ENCODE measurements around the gene PLCD4.

PLCD4 gene

DNA sequence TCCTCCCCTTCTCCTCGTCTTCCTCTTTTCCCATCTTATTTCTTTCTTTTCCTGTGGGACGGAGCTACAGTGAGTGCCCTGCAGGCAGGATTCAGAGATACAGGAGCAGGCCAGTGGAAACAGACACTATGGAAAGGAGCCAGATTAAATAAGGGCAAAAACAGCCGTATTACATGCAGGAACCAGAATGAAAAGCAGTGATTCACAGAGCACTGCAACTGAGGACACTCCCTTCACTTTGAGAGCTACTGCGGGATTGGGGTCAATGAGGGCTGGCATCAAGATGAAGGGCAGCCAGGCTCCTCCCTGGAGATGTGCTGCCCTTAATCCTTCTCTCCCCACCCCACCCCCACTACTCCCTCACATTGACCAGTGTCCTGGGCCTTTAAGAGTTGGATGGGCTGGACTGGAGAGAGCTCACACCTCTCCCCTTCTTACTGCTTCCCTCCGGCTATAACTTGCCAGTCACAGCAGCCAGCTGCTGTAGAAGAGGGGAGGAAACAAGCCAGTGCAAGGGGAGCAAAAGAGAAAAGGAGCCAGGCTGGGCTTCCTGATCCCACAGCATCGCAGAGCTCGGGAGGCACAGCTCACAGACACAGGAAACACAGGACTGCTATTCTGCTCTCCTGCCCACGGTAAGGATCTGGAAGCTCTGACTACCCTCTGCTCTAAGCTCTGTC lies at the start of gene PLCD4:
TSS of gene PLCD4 (plus strand) at position 464 of the 680 bp plus-strand sequence. CDS start 7,841 bp downstream, outside the sequence.
- no peak for DNase-seq
- intact Hi-C loops (cut with DNase I) = no loop called here

GRCh38 chr2:218557941-218558340 lies 49.8 kb upstream of the PLCD4 start:
- DNase-seq = no peak
- intact Hi-C loops (cut with DNase I) = no loop called here

GRCh38 chr2:218558986-218559385 lies 48.7 kb upstream of the PLCD4 start:
- intact Hi-C loops (cut with DNase I) = no loop called here
- no peak for DNase-seq

DNA sequence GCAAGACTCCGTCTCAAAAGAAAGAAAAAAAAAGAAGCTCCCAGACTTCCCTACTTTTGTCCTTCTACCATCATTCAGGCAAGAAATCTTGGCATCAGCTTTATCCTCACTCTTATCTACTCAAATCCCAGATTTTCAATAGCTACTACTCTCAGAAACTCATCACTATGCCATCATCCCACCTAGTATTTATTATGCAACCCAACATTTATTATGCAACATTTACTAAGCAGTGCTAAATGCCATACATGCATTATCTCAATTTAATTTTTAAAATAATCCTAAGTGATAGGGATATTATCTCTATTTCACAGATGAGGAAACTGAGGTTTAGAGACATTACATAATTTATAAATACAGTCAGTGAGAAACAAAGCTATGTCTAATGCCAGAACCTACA lies 43.6 kb upstream of the PLCD4 start:
- no peak for DNase-seq
- intact Hi-C loops (cut with DNase I) = no loop called here

GRCh38 chr2:218566296-218566695 lies 41.4 kb upstream of the PLCD4 start:
- intact Hi-C loops (cut with DNase I) = loop anchor here (2.0 to 5.0 kb wide), 2 partner anchors 159 to 294 kb away; partner anchors contain the start of genes AAMP and PNKD
- DNase-seq = no peak

GRCh38 chr2:218567797-218568189 lies 39.9 kb upstream of the PLCD4 start:
- DNase-seq = no peak

GRCh38 chr2:218568190-218569037 lies 39.3 kb upstream of the PLCD4 start, which contains the start of the genes CNOT9 and USP37:
Gene CNOT9 (plus strand): TSS chr2:218568839. CDS start chr2:218568955, 116 bp downstream.
Gene USP37 (minus strand): TSS chr2:218568351. CDS start chr2:218558653, 9,698 bp downstream.
- DNase-seq = peak; percentile 99 to 100 (median 99)
- intact Hi-C loops (cut with DNase I) = loop anchor here (5.0 kb wide), 1 partner anchor 296 kb away; the partner anchor contains the start of genes AAMP and PNKD

More at GRCh38 chr2:218567797-218568189, 39.9 kb upstream of the PLCD4 start:
- intact Hi-C loops (cut with DNase I) = loop anchor here (2.0 to 5.0 kb wide), 2 partner anchors 161 to 295 kb away; partner anchors contain the start of genes AAMP and PNKD

DNA sequence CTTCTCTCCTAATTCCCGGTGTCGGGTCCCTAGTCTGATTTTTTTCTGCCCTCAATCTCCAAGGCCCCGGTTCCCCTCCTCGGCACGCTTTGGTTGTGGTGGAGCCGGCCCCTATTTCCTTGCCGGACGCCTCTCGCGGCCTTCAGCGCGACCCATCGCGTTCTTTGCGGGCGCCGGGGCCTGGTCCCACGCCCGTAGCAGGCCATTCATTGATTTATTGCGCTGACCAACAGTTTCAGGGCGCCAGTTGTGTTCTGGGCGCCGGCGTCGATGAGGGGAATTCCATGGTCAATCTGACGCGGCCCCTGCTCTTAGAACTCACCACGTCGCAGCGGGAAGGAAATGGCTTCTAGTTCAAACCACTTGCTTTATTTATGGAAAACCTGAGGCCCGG lies 38.7 kb upstream of the PLCD4 start:
- intact Hi-C loops (cut with DNase I) = loop anchor here (5.0 kb wide), 1 partner anchor 297 kb away; the partner anchor contains the start of genes AAMP and PNKD
- peak in 8 of 10 donors; percentile 4 to 88 (median 22) for DNase-seq

DNA sequence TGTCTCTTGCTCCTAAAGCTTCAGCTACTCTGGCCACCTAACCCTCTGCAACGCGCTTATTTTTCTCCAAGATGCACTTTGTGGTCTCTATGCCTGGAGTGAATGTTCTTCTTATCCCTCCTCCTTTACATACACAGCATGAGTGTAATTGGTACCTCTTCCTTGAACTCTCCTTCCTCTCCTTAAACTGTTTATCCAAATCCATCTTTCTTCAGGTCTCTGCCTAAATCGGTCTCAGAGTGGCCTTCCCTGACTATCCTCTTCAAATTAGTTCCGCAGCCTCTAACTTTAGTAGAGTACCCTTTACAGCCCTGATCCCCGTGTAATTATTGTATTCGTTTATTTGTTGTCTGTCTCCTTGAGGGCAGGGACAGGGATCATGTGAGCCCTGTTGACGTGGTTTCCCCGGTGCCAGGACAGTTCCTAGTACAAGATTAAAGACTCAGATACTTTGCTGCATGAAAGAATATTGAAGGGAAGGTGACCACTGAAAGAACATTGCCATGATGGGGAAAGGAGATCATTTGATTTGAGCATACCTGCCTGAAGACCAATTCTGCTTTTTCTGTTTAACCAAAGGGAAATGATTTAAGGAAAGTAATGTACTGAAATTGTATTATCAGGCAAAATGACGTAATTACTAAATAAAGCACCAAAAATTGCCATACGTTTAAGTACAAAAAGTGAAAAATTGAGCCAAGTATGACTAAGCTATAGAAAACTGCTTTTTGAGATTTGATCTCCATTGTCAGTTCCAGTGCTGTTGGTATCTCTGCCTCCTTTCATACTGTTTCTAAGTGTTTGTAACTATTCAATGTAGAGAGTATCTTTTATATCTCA lies 37.8 kb upstream of the PLCD4 start:
- intact Hi-C loops (cut with DNase I) = loop anchor here (5.0 kb wide), 1 partner anchor 298 kb away; the partner anchor contains the start of genes AAMP and PNKD
- DNase-seq = no peak

- DNase-seq = no peak
- intact Hi-C loops (cut with DNase I) = no loop called here
These were observed 36.8 kb upstream of the PLCD4 start for GRCh38 chr2:218570850-218571249.

- intact Hi-C loops (cut with DNase I) = no loop called here
- DNase-seq = no peak
These were observed 30.8 kb upstream of the PLCD4 start for GRCh38 chr2:218576854-218577253.

- DNase-seq = no peak
- intact Hi-C loops (cut with DNase I) = no loop called here
These were observed 30.0 kb upstream of the PLCD4 start for GRCh38 chr2:218577482-218578220.

DNA sequence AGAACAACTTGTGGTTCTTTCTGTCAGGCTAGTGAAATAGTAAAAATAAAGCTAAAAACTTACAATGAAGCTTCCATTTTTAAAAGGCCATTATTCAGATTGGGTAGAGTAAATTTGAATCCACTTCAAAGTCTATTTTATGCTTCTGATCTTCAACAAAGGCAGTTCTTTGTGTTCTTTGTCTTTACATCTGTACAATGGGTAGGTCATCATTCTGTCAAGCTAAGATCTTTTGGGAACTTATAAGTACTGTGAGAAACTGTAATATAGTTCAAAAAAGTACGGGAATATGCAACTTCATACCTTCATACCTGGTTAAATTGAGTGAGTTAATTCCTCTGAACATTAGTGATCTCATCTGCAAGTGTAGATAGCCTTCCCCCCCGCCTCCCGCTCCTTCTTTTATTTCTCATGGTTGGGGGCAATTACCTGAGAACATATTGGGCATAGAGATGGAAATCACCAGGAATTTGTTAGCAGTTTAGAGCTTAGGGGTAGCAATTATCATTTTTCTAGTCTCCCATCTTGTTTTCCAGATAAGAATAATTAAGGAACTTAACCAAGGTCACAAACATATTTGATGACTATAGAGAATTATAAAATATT lies 29.3 kb upstream of the PLCD4 start:
- intact Hi-C loops (cut with DNase I) = no loop called here
- no peak for DNase-seq

GRCh38 chr2:218582076-218582475 lies 25.6 kb upstream of the PLCD4 start:
- no peak for DNase-seq
- intact Hi-C loops (cut with DNase I) = no loop called here

- no peak for DNase-seq
- intact Hi-C loops (cut with DNase I) = no loop called here
These were observed 23.5 kb upstream of the PLCD4 start for GRCh38 chr2:218583983-218584850.

- intact Hi-C loops (cut with DNase I) = no loop called here
- DNase-seq = no peak
These were observed 22.2 kb upstream of the PLCD4 start for GRCh38 chr2:218585541-218585940.

DNA sequence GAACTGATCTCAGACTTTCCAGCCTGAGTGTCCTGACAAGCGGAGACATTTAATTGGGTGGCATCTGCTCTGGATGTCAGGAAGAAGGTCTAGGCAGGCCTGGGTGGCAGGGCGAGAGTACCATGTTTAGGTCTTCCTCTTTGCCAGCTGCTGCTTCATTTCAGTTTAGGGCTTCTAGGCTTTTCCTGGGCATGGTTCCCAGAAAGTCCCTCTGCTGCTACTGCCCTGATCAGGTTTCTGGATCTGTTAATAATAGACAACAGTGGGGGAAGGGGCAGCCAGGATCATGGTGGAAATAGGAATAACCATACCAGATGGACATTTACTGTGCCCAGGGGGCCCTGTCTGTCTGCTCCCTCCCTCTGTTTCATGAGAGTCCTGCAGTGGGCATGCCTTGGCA lies 2.3 kb upstream of the PLCD4 start:
- intact Hi-C loops (cut with DNase I) = no loop called here

GRCh38 chr2:218615868-218616315 lies 8.2 kb downstream of the PLCD4 start:
- DNase-seq = no peak
- intact Hi-C loops (cut with DNase I) = no loop called here

More for the DNA sequence above, 2.3 kb upstream of the PLCD4 start:
- no peak for DNase-seq

Data from posterior cingulate gyrus (tissue), 11 donors.